Endothelial cell of umbilical vein (primary cell): ENCODE results near the gene LNPK. TPM values are rescaled to one million over a fixed set of nuclear protein-coding genes. Genes with fewer than 3 reads are reported as not detected.

Experiments
- BruUV-seq: library from RNA; stranded (reverse); fragments of 400-500 nt; replicated peaks from 2 replicates; lab custom pipeline; 2021; lab: Mats Ljungman, UMichigan
- CTCF ChIA-PET: fragments of 300-600, 350-600 bp; sonication (Branson Sonifier 250); formaldehyde crosslinking; loops from one replicate; lab custom pipeline; 2021; ENCODE audit warnings: antibody characterized with exemption, inconsistent platforms; lab: Charles Lee
- POLR2A ChIA-PET: fragments of 300-600, 350-600 bp; sonication (Branson Sonifier 250); formaldehyde crosslinking; loops from one replicate; lab custom pipeline; 2021; ENCODE audit warnings: antibody characterized with exemption, inconsistent platforms; lab: Charles Lee
- DNase-seq: peaks from one replicate; pipeline ENCODE4 v3.0.0-alpha.2; 2011; ENCODE audit warnings: low read depth, low spot score
- FAIRE-seq: peaks from 2 replicates; lab custom pipeline; 2011; peaks lifted over from hg19 to GRCh38; lab: Jason Lieb, UNC
- H2AFZ ChIP-seq: 2 replicates; pipeline ENCODE4 v1.6.0; 2012; ENCODE audit warnings: low read depth, low read length, control low read depth, inconsistent platforms
- H3K27ac ChIP-seq: 2 replicates; pipeline ENCODE4 v1.5.1; 2011; ENCODE audit warnings: low read depth, mild to moderate bottlenecking, control low read depth, low read length, moderate library complexity; ENCODE audit not compliant: insufficient read depth
- H3K27me3 ChIP-seq, 2 experiments: 2 replicates each; pipeline versions ENCODE4 v1.6.0 to v1.6.1; 2011; ENCODE audit warnings: low read length in 2 of 2, mixed read lengths in 1 of 2; ENCODE audit not compliant: control insufficient read depth in 2 of 2, insufficient read depth in 2 of 2
- H3K36me3 ChIP-seq, 2 experiments: 2 replicates in 1 of 2; 3 replicates in 1 of 2; pipeline ENCODE4 v1.5.1; 2011; ENCODE audit warnings: low read length in 2 of 2, mild to moderate bottlenecking in 1 of 2, moderate library complexity in 1 of 2; ENCODE audit not compliant: control insufficient read depth in 2 of 2, insufficient read depth in 2 of 2; ENCODE audit errors: extremely low read depth in 1 of 2
- H3K4me1 ChIP-seq: 3 replicates; pipeline ENCODE4 v1.5.1; 2011; ENCODE audit warnings: mild to moderate bottlenecking, low read length; ENCODE audit not compliant: control insufficient read depth, insufficient read depth; ENCODE audit errors: extremely low read depth
- H3K4me2 ChIP-seq: 2 replicates; pipeline ENCODE4 v1.6.1; 2011; ENCODE audit warnings: low read length, control low read depth, mixed read lengths; ENCODE audit not compliant: insufficient read depth
- H3K4me3 ChIP-seq, 3 experiments: fragments of 200-600 bp in 1 of 3; sonication (generic), shearing (Covaris generic) in 1 of 3; replicated peaks in 1 of 3; 2 replicates each; pipeline ENCODE4 v1.5.1; 2011 to 2016; ENCODE audit warnings: control low read depth in 3 of 3, low read length in 3 of 3, mild to moderate bottlenecking in 2 of 3, inconsistent platforms in 1 of 3, low read depth in 1 of 3, moderate library complexity in 1 of 3; ENCODE audit not compliant: insufficient read depth in 1 of 3
- H3K79me2 ChIP-seq: 2 replicates; pipeline ENCODE4 v1.6.0; 2012; ENCODE audit warnings: low read length, inconsistent platforms; ENCODE audit not compliant: control insufficient read depth, insufficient read depth
- H3K9ac ChIP-seq: replicated peaks from 2 replicates; pipeline ENCODE3; 2011; ENCODE audit warnings: low read length, control low read depth; ENCODE audit not compliant: insufficient read depth; ENCODE audit errors: extremely low read depth
- H3K9me1 ChIP-seq: replicated peaks from 3 replicates; pipeline ENCODE4 v1.6.0; 2011; ENCODE audit warnings: mild to moderate bottlenecking, low read length; ENCODE audit not compliant: control insufficient read depth, insufficient read depth; ENCODE audit errors: extremely low read depth
- H3K9me3 ChIP-seq: replicated peaks from 2 replicates; pipeline ENCODE4 v1.5.1; 2012; ENCODE audit warnings: low read length, inconsistent platforms; ENCODE audit not compliant: control insufficient read depth, insufficient read depth
- H4K20me1 ChIP-seq: replicated peaks from 2 replicates; pipeline ENCODE3; 2011; ENCODE audit warnings: mild to moderate bottlenecking, low read length; ENCODE audit not compliant: control insufficient read depth, insufficient read depth; ENCODE audit errors: extremely low read depth
- EZH2 ChIP-seq: IDR thresholded peaks from 2 replicates; pipeline ENCODE4 v1.6.1; 2012; ENCODE audit warnings: borderline replicate concordance, low read depth, mild to moderate bottlenecking, moderate library complexity, low read length, inconsistent platforms; ENCODE audit not compliant: severe bottlenecking
- FOS ChIP-seq: IDR thresholded peaks from 2 replicates; pipeline ENCODE4 v1.6.1; 2011; ENCODE audit warnings: mild to moderate bottlenecking, low read length, moderate library complexity, borderline replicate concordance; ENCODE audit not compliant: insufficient read depth
- GATA2 ChIP-seq: IDR thresholded peaks from 2 replicates; pipeline ENCODE4 v1.7.0; 2011; ENCODE audit warnings: low read depth, mild to moderate bottlenecking, moderate library complexity, mixed read lengths, low read length; ENCODE audit not compliant: insufficient read length, insufficient read depth
- JUN ChIP-seq: IDR thresholded peaks from 2 replicates; pipeline ENCODE4 v1.6.1; 2011; ENCODE audit warnings: borderline replicate concordance, low read depth; ENCODE audit not compliant: insufficient read length, insufficient read depth
- MYC ChIP-seq: IDR thresholded peaks from one replicate; pipeline ENCODE4 v1.6.1; 2011; ENCODE audit warnings: mild to moderate bottlenecking, low read depth, low read length
- POLR2A ChIP-seq: IDR thresholded peaks from 2 replicates; pipeline ENCODE4 v1.6.1; 2012; ENCODE audit warnings: low read depth, mild to moderate bottlenecking, control low read depth, low read length
- POLR2AphosphoS5 ChIP-seq: IDR thresholded peaks from 2 replicates; pipeline ENCODE4 v1.6.1; 2012; ENCODE audit warnings: low read depth, mild to moderate bottlenecking, control low read depth, low read length, moderate library complexity; ENCODE audit not compliant: insufficient read depth
- dilution Hi-C: fragments of 300-500 bp; cut with MboI; formaldehyde crosslinking; loops from one replicate; pipeline ENCODE4 v1.15.0; 2019; ENCODE audit warnings: low sequenced_read_pairs; ENCODE audit not compliant: extremely low pct_ligation_motif_present
- intact Hi-C: fragments of 100-400 bp; cut with micrococcal nuclease; formaldehyde crosslinking; loops from one replicate; pipeline ENCODE4 v1.10.0; 2022
- polyA plus RNA-seq, 4 experiments: library from polyadenylated mRNA; depleted of rRNA in 3 of 4; stranded (reverse) in 3 of 4; unstranded in 1 of 4; fragments of >200 nt; gene quantifications; 2 replicates each; pipeline versions ENCODE4 v1.2.1 to v1.2.3, GENCODE V29; 2011 to 2012; ENCODE audit warnings: missing spikeins in 1 of 4
- total RNA-seq: library from RNA; stranded (reverse); gene quantifications from 2 replicates; pipeline ENCODE4 v1.2.3, GENCODE V29; 2021
- TF ChIP-seq, protein P1 (sequence below), 2 donors: IDR thresholded peaks; 1 replicate in 1 of 2; 2 replicates in 1 of 2; pipeline ENCODE4 v1.5.1; 2011; ENCODE audit warnings: low read length in 2 of 2, mild to moderate bottlenecking in 2 of 2, moderate library complexity in 2 of 2, control low read depth in 1 of 2, inconsistent platforms in 1 of 2, low read depth in 1 of 2; ENCODE audit not compliant: insufficient read depth in 1 of 2; ENCODE audit errors: extremely low read depth in 1 of 2
- TF ChIP-seq, protein P2 (sequence below): IDR thresholded peaks from 2 replicates; pipeline ENCODE4 v1.6.1; 2011; ENCODE audit not compliant: insufficient read depth, insufficient read length

LNPK gene
- total and polyA plus RNA-seq, 2 donors (not counting 3 experiments of a cell fraction or from before 2014, with no cell fraction given): 2.4 to 11.2 TPM

DNA sequence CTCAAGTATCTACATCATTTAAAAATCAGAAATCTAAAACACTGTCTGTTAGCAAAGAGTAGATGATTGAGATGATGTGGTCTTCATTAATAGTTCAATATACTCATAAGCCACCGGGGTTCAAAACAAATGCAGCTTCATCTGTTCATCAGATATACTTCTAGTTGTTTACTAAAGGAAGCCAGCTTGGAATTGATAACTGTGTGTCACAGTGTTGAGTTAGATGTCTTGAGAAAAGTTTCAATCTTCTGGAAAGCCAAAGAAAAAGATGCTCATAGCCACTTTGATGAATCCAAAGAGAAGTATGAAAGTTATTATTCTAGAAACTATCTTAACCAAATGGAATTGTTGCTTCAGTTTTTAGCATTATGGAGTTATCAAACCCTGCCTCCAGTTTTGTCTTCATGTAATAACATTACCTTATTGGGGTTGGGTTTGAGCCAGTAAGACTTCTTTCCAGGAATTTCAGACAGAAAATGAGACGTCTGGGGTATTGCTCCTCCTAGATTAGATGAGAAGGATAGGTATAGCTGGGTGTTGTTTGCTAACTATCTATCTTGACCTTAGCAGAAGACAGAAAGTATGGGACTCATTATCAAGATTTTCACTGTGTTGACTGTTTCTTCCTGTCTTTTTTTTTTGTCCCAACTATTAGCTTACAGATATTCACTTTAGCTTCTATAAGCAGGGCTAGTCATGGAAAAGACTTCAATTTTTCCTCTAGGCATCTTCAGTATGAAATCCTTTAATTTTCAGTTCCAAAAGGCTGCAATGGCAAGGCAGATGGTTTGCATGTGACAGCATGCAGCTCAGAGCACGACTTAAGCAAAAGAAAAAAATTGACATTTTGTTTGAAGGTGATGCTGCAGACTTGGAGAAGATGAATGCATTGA is 66.5 kb downstream of the LNPK start:
- Histone ChIP-seq H3K27ac (no peak overlapping the region), H3K79me2 (no peaks in the 10 kb centered on the region), H3K9ac (no peak overlapping the region), H3K36me3 (peaks cover 0 to 3% of the 10 kb centered on the region in 2 experiments), H3K27me3 (no peaks in the 10 kb centered on the region), H3K4me3 (no peak overlapping the region), H3K4me1 (no peaks in the 10 kb centered on the region), H2AFZ (no peak overlapping the region), H4K20me1 (no peaks in the 10 kb centered on the region), H3K9me1 (no peaks in the 10 kb centered on the region), H3K4me2 (no peak overlapping the region), H3K9me3 (no peaks in the 10 kb centered on the region)
- TF ChIP-seq JUN: no peak
- no peak for TF ChIP-seq MYC
- TF ChIP-seq POLR2A: no peak
- no peak for TF ChIP-seq GATA2
- TF ChIP-seq, protein P1, sequence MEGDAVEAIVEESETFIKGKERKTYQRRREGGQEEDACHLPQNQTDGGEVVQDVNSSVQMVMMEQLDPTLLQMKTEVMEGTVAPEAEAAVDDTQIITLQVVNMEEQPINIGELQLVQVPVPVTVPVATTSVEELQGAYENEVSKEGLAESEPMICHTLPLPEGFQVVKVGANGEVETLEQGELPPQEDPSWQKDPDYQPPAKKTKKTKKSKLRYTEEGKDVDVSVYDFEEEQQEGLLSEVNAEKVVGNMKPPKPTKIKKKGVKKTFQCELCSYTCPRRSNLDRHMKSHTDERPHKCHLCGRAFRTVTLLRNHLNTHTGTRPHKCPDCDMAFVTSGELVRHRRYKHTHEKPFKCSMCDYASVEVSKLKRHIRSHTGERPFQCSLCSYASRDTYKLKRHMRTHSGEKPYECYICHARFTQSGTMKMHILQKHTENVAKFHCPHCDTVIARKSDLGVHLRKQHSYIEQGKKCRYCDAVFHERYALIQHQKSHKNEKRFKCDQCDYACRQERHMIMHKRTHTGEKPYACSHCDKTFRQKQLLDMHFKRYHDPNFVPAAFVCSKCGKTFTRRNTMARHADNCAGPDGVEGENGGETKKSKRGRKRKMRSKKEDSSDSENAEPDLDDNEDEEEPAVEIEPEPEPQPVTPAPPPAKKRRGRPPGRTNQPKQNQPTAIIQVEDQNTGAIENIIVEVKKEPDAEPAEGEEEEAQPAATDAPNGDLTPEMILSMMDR (IDR thresholded peaks at IDR 0.05; ENCODE audit: extremely low read depth in 1 of 2, insufficient read depth in 1 of 2, low read depth in 1 of 2, low read length in 2 of 2): no peak
- no peak for TF ChIP-seq FOS
- TF ChIP-seq, protein P2, sequence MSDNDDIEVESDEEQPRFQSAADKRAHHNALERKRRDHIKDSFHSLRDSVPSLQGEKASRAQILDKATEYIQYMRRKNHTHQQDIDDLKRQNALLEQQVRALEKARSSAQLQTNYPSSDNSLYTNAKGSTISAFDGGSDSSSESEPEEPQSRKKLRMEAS: no peak
- no peak for TF ChIP-seq EZH2
- TF ChIP-seq POLR2AphosphoS5: no peak
- ChIA-PET CTCF (no interaction called here), POLR2A (no interaction called here)
- dilution Hi-C loops (no loop called here), intact Hi-C loops (no loop called here)
- FAIRE-seq: no peak
- DNase-seq: no peak
- no TSS peak for BruUV-seq
